HG02588 (cell line): ENCODE measurements around the gene SIM2.

ENCODE experiments used
- ATAC-seq: cut with Tn5 transposase; IDR thresholded peaks from one replicate; pipeline ENCODE4 v1.9.1; 2021; ENCODE audit warnings: mild to moderate bottlenecking, moderate library complexity; ENCODE audit not compliant: unreplicated experiment

The SIM2 gene

GRCh38 chr21:36735201-36735515 is 36.2 kb downstream of the SIM2 start:
- no peak for ATAC-seq

GRCh38 chr21:36735724-36736320 is 36.9 kb downstream of the SIM2 start:
- ATAC-seq: no peak

- ATAC-seq: no peak
Observed at GRCh38 chr21:36738489-36739126, 39.7 kb downstream of the SIM2 start.

- ATAC-seq: no peak
Observed at GRCh38 chr21:36741506-36741905, 42.6 kb downstream of the SIM2 start.

- no peak for ATAC-seq
Observed at GRCh38 chr21:36743008-36743407, 44.1 kb downstream of the SIM2 start.

GRCh38 chr21:36743446-36743845 is 44.5 kb downstream of the SIM2 start:
- ATAC-seq: no peak

- no peak for ATAC-seq
Observed at GRCh38 chr21:36744190-36744559, 45.3 kb downstream of the SIM2 start.

GRCh38 chr21:36744560-36745231 is 45.8 kb downstream of the SIM2 start:
- no peak for ATAC-seq

GRCh38 chr21:36745459-36745858 is 46.5 kb downstream of the SIM2 start:
- ATAC-seq: no peak

- no peak for ATAC-seq
Observed at GRCh38 chr21:36747041-36747814, 48.3 kb downstream of the SIM2 start.

- ATAC-seq: no peak
Observed at GRCh38 chr21:36747815-36748383, 49.0 kb downstream of the SIM2 start.

GRCh38 chr21:36749935-36750575 is 51.1 kb downstream of the SIM2 start:
- no peak for ATAC-seq

GRCh38 chr21:36750576-36750959 is 51.7 kb downstream of the SIM2 start:
- ATAC-seq: no peak

- ATAC-seq: no peak
Observed at GRCh38 chr21:36751383-36751782, 52.5 kb downstream of the SIM2 start.

- no peak for ATAC-seq
Observed at GRCh38 chr21:36753556-36753955, 54.6 kb downstream of the SIM2 start.

GRCh38 chr21:36754241-36754898 is 55.5 kb downstream of the SIM2 start:
- ATAC-seq: no peak

GRCh38 chr21:36756527-36756926 is 57.6 kb downstream of the SIM2 start:
- no peak for ATAC-seq

- ATAC-seq: no peak
Observed at GRCh38 chr21:36757196-36757595, 58.3 kb downstream of the SIM2 start.

- no peak for ATAC-seq
Observed at GRCh38 chr21:36759348-36760083, 60.6 kb downstream of the SIM2 start.

- no peak for ATAC-seq
Observed at GRCh38 chr21:36761685-36762084, 62.8 kb downstream of the SIM2 start.
